Adrenal gland (tissue), 12 donors: ENCODE results near the gene NPAS3. TPM values are rescaled to one million over a fixed set of nuclear protein-coding genes. Genes with fewer than 3 reads are reported as not detected.

Source experiments
- DNase-seq, 7 donors: peaks; one replicate each; pipeline ENCODE4 v3.0.0-alpha.2; 2019 to 2020
- H3K27ac ChIP-seq, 5 donors: fragments of 200-600 bp; sonication (generic) in 4 of 5; 1 replicate in 3 of 5; 2 replicates in 2 of 5; pipeline versions ENCODE4 v1.5.1 to v1.8.0; 2016 to 2020; ENCODE audit warnings: mild to moderate bottlenecking in 1 of 5
- H3K27me3 ChIP-seq: fragments of 200-600 bp; 2 replicates; pipeline ENCODE4 v1.8.0; 2021
- H3K36me3 ChIP-seq, 2 donors: fragments of 200-600 bp; replicated peaks in 1 of 2; 1 replicate in 1 of 2; 2 replicates in 1 of 2; pipeline versions ENCODE4 v1.5.1 to v1.8.0; 2018 to 2022
- H3K4me1 ChIP-seq, 2 donors: fragments of 200-600 bp; replicated peaks in 1 of 2; 1 replicate in 1 of 2; 2 replicates in 1 of 2; pipeline versions ENCODE4 v1.5.1 to v1.8.0; 2018 to 2021
- H3K4me3 ChIP-seq, 4 donors: fragments of 200-600 bp; sonication (generic) in 3 of 4; one replicate each; pipeline ENCODE4 v1.5.1; 2016 to 2018
- H3K9me3 ChIP-seq, 3 donors: fragments of 200-600 bp; sonication (generic) in 1 of 3; replicated peaks in 1 of 3; 1 replicate in 2 of 3; 2 replicates in 1 of 3; pipeline versions ENCODE4 v1.5.1 to v1.8.0; 2016 to 2021
- CTCF ChIP-seq, 6 experiments: fragments of 450-650 bp in 4 of 6; fragments of 200-600 bp in 2 of 6; sonication (generic) in 1 of 6; IDR thresholded peaks; 1 replicate in 5 of 6; 2 replicates in 1 of 6; pipeline versions ENCODE4 v1.5.1 to v1.8.0; 2016 to 2021; ENCODE audit warnings: antibody characterized with exemption in 6 of 6, mild to moderate bottlenecking in 2 of 6, moderate library complexity in 1 of 6
- POLR2A ChIP-seq, 2 donors: fragments of 450-650 bp; IDR thresholded peaks; one replicate each; pipeline ENCODE4 v1.6.1; 2017; ENCODE audit warnings: antibody characterized with exemption in 2 of 2, mild to moderate bottlenecking in 2 of 2, moderate library complexity in 1 of 2
- WGBS, 4 donors: extraction: QIAGEN DNeasy Blood & Tissue Kit in 2 of 4; methylation state at CpG; one replicate each; pipeline versions ENCODE4 v1.1.5 to v1.1.7; 2013 to 2017; 5-methylcytosine and 5-hydroxymethylcytosine counted together
- intact Hi-C, 2 donors: fragments of 100-400 bp; cut with DNase I; formaldehyde crosslinking; loops; one replicate each; pipeline versions ENCODE4 v1.14.1 to v1.15.0; 2022 to 2023
- polyA plus RNA-seq, 3 donors: library from polyadenylated mRNA; stranded (reverse); fragments of 200-250 nt in 2 of 3; fragments of 350-450 nt in 1 of 3; fragmentation: Illumina TruSeq in 1 of 3; extraction: RNeasy Lipid Tissue Mini Kit (QIAGEN cat#74804) in 1 of 3; gene quantifications; one replicate each; pipeline ENCODE4 v1.2.3, GENCODE V29; 2013 to 2014
- total RNA-seq, 9 donors: library from RNA; depleted of rRNA in 4 of 9; stranded (reverse); fragments of >200 nt in 4 of 9; fragments of 120-200 nt in 1 of 9; fragmentation: NEBNext Ultra II Directional in 1 of 9; extraction: Animal tissue kit (Norgen Biotek cat#: 25700) in 1 of 9; gene quantifications; one replicate each; pipeline versions ENCODE4 v1.1.0 to v1.2.4, GENCODE V29; 2013 to 2023
- donor health status: healthy with polysubstance abuse.
- donor health status: Bipolar disorder and iron deficiency.
- donor health status: DM: yes; HTN: yes; CAD: no.
- donor health status: DM: no; HTN: no; CAD: no.
- donor health status: DM: no; HTN: no; CAD: no.
- donor health status: DM: yes; HTN: yes; CAD: no.

NPAS3 gene
- total and polyA plus RNA-seq, 12 donors = 0.36 to 7.5 (median 1.5) TPM

DNA sequence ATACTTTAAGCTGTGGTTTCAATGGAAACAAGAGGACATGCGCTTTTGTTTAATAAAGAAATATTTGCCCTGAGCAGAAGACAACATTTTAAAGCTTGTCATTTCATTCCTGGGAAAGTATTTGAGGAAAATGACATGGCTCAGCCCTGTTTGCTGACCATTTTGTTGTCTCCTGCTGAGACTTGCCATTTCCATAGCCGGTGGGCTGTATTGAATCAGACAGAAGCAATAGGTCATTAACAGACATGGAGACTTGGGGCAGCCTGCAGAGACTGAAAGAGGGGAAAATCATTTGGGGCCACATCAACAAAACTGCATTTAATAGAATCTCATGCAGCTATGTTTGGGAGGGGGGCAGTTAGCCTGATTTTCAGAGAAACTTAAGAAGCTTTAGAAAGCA is 443.0 kb downstream of the NPAS3 start:
- no peaks in the 10 kb centered on the region for H3K27me3 ChIP-seq
- no peak for DNase-seq
- H3K4me3 ChIP-seq = no peak overlapping the region
- WGBS, 4 donors = 47 to 69% (median 50%) methylated on average over 2 of the region's 2 CpGs
- no peak overlapping the region for H3K27ac ChIP-seq
- H3K36me3 ChIP-seq = no peaks in the 10 kb centered on the region
- no peak for TF ChIP-seq POLR2A (IDR thresholded peaks at IDR 0.05)
- no peak for TF ChIP-seq CTCF (IDR thresholded peaks at IDR 0.05)
- H3K9me3 ChIP-seq = no peaks in the 10 kb centered on the region
- intact Hi-C loops = no loop called here
- no peaks in the 10 kb centered on the region for H3K4me1 ChIP-seq

DNA sequence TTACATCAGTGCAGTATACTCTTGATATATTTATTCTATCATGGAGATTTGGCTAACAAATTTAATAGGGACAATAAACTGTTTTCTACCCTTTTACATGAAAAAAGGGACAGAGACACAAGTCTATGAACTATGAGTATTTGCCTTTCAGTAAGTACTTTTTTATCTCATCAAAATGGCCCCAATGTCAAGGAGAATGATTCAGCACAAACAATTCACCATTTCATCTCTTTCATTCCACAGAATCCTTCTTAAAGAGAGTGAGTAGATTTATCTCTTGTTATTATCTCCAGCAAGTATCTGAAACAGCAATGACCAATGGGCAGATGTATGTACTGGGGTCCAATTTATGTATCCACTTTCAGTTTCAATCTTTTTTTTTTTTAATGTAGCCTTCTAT is 447.5 kb downstream of the NPAS3 start:
- intact Hi-C loops = no loop called here
- Histone ChIP-seq H3K27me3 (no peaks in the 10 kb centered on the region), H3K9me3 (no peaks in the 10 kb centered on the region), H3K4me3 (no peak overlapping the region), H3K27ac (no peak overlapping the region), H3K36me3 (no peaks in the 10 kb centered on the region), H3K4me1 (no peaks in the 10 kb centered on the region)
- TF ChIP-seq CTCF (IDR thresholded peaks at IDR 0.05) (no peak), POLR2A (IDR thresholded peaks at IDR 0.05) (no peak)
- no peak for DNase-seq

GRCh38 chr14:33386781-33387180 is 448.1 kb downstream of the NPAS3 start:
- H3K4me3 ChIP-seq = no peak overlapping the region
- TF ChIP-seq POLR2A (IDR thresholded peaks at IDR 0.05) = no peak
- no peak for TF ChIP-seq CTCF (IDR thresholded peaks at IDR 0.05)
- H3K9me3 ChIP-seq = no peaks in the 10 kb centered on the region
- H3K27me3 ChIP-seq = no peaks in the 10 kb centered on the region
- H3K4me1 ChIP-seq = no peaks in the 10 kb centered on the region
- intact Hi-C loops = no loop called here
- DNase-seq = no peak
- H3K27ac ChIP-seq = no peak overlapping the region
- H3K36me3 ChIP-seq = no peaks in the 10 kb centered on the region
- 66 to 78% (median 69%) methylated on average over 3 of the region's 3 CpGs for WGBS, 4 donors

DNA sequence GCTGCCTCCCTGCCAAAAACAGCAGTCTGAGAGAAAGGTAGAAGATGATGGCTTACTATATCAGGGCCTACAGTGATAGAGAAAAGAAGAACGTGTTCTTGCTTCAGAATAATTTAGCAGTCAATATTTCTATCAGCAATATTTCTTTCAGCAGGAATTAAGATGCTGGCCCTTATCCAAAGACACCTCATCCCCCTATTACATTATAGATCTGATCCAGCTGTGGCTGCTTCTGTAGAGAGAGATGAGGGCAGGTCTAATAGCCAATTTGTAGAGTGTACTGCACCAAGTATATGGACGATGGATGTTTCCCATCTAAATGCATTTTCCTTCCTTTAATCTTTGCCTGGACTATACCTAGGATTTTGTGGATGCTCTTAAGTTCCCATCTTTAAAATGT is 451.7 kb downstream of the NPAS3 start:
- H3K4me3 ChIP-seq = no peak overlapping the region
- no peaks in the 10 kb centered on the region for H3K9me3 ChIP-seq
- 72 to 77% (median 74%) methylated on average over 2 of the region's 2 CpGs for WGBS, 4 donors
- DNase-seq = no peak
- no peaks in the 10 kb centered on the region for H3K27me3 ChIP-seq
- H3K36me3 ChIP-seq = no peaks in the 10 kb centered on the region
- no peak for TF ChIP-seq CTCF (IDR thresholded peaks at IDR 0.05)
- TF ChIP-seq POLR2A (IDR thresholded peaks at IDR 0.05) = no peak
- H3K27ac ChIP-seq = no peak overlapping the region
- intact Hi-C loops = no loop called here
- no peaks in the 10 kb centered on the region for H3K4me1 ChIP-seq
